ENCODE measurements around the gene STX19.
"Not testable (repeated sequence)": the region's sequence is repeated elsewhere in the genome, so short reads cannot be mapped to it uniquely, and the experiment has no call there.

STX19 gene

GRCh38 chr3:93969997-93970396 lies 58.4 kb downstream of the STX19 start:
- DNase-seq: no peak

- DNase-seq: no peak
Observed at GRCh38 chr3:93969443-93969842, 59.0 kb downstream of the STX19 start.

- not testable (repeated sequence) for DNase-seq
Observed at GRCh38 chr3:93965106-93965505, 63.3 kb downstream of the STX19 start.
